ENCODE measurements around the gene RNASE9.

- TF ChIP-seq, protein P1, sequence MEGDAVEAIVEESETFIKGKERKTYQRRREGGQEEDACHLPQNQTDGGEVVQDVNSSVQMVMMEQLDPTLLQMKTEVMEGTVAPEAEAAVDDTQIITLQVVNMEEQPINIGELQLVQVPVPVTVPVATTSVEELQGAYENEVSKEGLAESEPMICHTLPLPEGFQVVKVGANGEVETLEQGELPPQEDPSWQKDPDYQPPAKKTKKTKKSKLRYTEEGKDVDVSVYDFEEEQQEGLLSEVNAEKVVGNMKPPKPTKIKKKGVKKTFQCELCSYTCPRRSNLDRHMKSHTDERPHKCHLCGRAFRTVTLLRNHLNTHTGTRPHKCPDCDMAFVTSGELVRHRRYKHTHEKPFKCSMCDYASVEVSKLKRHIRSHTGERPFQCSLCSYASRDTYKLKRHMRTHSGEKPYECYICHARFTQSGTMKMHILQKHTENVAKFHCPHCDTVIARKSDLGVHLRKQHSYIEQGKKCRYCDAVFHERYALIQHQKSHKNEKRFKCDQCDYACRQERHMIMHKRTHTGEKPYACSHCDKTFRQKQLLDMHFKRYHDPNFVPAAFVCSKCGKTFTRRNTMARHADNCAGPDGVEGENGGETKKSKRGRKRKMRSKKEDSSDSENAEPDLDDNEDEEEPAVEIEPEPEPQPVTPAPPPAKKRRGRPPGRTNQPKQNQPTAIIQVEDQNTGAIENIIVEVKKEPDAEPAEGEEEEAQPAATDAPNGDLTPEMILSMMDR (IDR thresholded peaks at IDR 0.05) = no peak
- no peak for TF ChIP-seq EZH2 (IDR thresholded peaks at IDR 0.05; ENCODE audit: borderline replicate concordance, insufficient read depth, low read depth, low read length, poor library complexity, severe bottlenecking)
Measured at GRCh38 chr14:20557212-20557542, 3.7 kb downstream of the RNASE9 start.
